NOMO-1 treated with dmso at 0.1 percent for 144 hours (cell line): ENCODE measurements around the gene WNK2.

ENCODE experiments used
- DNase-seq: peaks from one replicate; lab custom pipeline; 2025; ENCODE audit not compliant: unreplicated experiment; lab: John Stamatoyannopoulos, UW

The WNK2 gene

DNA sequence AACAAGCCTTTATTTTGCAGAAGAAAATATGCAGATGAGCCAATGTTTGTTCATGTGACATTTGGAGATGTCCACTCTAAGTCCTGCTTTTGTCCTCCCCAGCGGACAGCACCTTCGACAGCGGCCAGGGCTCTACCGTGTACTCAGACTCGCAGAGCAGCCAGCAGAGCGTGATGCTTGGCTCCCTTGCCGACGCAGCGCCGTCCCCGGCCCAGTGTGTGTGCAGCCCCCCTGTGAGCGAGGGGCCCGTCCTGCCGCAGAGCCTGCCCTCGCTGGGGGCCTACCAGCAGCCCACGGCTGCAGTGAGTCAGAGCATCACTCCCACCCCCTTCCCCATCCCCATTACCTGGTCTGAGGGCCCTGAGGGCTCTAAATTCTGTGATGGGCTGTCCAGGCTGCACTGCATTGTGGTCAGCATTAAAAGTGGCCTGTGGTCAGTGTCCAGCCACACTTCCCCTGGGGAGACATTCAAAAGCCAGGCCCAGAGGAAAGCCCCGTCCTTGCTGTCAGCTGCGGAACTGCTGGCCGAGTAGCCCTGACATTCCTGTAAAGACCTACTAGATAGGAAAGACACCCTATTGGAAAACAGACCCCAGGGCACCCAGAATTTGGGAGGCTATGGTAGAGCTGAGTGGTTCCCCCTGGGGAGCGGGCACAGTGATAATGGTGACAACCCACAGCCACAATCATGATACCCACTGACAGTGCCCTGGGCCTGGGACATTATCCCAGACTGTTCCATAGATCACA is 69.0 kb downstream of the WNK2 start:
- DNase-seq, result no peak

- DNase-seq, result no peak
Observed at GRCh38 chr9:93253633-93254032, 69.7 kb downstream of the WNK2 start.

DNA sequence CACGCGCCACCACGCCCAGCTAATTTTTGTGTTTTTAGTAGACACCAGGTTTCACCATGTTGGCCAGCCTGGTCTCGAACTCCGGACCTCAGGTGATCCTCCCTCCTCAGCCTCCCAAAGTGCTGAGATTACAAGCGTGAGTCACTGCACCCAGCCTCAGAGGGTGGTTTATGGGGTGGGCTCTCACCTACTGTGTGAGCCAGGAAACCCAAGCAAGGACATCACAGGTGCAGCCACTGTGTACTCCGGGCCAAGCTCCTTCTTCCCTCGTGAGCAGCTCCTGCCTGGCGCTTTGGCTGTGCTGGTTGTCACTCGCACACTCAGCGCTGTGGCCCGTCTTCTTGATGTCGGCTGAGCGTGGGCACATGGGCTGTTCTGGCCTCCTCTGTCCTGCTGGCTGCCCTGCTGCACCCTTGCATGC is 70.1 kb downstream of the WNK2 start:
- DNase-seq, result no peak

- DNase-seq, result no peak
Observed at GRCh38 chr9:93254806-93255493, 71.0 kb downstream of the WNK2 start.

GRCh38 chr9:93255494-93255867 is 71.5 kb downstream of the WNK2 start:
- DNase-seq, result no peak

GRCh38 chr9:93255994-93256877 is 72.3 kb downstream of the WNK2 start:
- DNase-seq, result no peak

DNA sequence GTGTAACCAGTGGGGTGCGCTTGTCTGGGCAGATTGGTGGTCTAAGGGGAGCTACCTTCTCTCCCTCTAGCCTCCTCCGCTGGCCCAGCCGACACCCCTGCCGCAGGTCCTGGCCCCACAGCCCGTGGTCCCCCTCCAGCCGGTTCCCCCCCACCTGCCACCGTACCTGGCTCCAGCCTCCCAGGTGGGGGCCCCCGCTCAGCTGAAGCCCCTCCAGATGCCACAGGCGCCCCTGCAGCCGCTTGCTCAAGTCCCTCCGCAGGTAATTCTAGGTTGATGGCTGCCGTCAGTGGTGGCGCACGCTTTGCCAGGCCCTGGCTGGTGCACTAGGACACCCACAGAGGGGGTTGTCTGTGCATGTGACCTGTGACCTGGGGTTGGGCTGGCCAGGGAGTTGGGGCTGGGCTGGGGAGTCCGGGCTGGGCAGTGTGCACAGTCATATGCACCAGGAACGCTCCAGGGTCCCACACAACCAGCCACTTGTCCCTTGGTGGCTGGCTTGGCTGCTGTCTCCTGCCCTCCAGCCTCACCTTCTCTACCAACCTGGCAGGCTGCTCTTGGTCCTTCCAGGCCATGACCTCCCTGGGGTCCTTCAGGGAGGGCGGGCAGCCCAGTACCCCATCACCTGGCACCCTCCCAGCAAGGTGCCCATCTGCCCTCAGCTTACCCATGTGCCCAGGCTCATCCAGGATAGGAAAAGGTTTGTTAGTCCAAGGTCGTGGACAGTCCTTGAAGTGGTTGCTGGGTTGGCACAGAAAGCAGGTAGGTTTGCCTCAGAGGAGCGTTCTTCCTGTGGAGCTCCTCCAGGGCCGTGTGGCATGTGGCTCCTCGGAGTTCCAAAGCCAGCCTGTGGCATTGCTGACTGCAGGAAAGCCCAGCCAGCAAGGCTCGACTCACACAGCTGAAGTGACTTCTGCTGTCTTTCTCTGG is 73.2 kb downstream of the WNK2 start:
- DNase-seq, result no peak

- no peak for DNase-seq
Observed at GRCh38 chr9:93257808-93258331, 73.9 kb downstream of the WNK2 start.

DNA sequence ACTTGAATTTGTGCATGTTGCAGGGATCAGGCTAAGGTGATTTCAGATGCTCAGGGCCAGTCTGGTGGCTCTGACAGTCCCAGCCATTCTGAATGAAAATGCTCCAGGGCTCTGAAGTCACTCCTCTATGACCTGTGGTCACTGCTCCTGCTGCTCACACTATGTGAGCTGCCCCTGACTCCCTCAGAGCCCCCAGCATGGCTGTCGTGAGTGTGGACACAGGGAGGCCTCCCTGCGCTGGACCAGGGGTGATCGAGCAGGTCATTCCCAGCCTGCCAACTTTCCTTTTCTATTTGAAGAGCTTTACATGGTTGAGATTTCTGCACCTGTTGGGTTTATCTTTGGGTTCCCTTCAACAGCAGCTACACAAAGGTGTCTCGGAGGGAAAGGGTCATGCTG is 74.5 kb downstream of the WNK2 start:
- DNase-seq, result no peak

DNA sequence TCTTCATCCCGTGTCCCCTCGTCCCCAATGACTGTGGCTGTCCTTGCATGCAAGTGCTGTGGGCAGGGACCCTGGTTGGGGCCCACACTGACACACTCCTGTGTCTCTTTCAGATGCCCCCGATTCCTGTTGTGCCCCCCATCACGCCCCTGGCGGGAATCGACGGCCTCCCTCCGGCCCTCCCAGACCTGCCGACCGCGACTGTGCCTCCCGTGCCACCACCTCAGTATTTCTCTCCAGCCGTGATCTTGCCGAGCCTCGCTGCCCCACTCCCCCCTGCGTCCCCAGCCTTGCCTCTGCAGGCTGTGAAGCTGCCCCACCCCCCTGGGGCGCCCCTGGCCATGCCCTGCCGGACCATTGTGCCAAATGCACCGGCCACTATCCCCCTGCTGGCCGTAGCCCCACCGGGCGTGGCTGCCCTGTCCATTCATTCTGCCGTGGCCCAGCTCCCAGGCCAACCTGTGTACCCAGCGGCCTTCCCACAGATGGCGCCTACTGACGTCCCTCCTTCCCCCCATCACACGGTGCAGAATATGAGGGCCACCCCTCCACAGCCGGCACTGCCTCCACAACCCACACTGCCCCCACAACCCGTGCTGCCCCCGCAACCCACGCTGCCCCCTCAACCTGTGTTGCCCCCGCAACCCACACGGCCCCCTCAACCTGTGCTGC is 75.0 kb downstream of the WNK2 start:
- no peak for DNase-seq

- DNase-seq, result no peak
Observed at GRCh38 chr9:93259490-93260262, 75.7 kb downstream of the WNK2 start.

GRCh38 chr9:93260263-93261066 is 76.5 kb downstream of the WNK2 start:
- DNase-seq, result no peak

DNA sequence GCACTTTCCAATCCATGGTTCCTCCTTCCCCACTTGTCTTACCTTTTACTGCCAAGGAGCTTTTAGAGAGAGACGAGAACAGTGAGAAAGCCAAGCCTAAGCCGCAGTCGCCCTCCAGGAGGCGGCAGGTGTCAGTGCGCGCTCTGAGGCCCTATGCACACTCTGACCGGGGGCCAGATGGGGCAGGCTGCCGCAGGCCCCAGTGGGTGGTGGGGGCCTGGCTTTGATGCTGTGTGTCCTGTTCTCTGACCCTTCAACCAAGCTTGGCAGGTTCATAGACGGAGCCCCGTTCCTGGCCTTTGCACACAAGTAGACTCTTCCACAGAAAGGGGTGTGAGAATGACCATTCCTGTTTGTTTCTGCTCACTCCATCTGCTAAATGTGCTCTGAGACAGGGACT is 77.3 kb downstream of the WNK2 start:
- DNase-seq, result no peak

GRCh38 chr9:93261735-93262523 is 78.0 kb downstream of the WNK2 start:
- DNase-seq, result no peak

DNA sequence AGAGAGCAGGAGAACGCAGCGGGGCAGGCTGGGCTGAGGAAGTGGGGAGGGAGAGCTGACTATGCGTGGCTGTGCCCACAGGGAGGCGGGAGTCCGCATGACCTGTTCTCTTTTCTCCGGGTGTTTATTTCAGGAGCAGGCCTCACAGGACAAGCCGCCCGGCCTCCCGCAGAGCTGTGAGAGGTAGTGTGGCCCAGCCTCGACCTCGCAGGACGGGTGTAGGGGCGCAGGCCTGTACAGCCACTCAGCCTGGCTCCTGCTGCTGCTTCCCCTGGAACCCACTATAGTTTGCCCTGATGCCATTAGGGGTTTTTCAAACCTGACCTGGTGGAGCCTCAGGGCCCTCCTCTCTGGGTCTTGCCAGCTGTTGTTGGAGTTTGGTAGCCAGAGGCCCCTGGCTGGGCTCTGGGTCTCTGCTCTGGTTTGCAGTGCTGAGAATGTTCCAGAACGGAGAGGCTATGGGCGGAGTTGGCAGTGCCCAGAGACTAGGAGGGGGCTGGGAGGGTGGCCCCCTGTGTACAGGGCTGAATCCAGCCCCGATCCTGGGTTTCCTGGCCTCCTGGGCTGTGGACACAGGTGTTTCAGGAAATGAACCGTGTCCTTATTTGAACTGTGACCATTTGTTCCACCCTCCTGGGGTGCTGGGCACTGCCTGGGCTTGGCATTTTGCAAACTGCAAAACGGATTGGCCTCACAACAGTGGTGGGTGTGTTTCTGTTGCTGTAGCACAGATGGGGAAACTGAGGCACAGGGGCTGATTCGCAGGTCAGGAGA is 78.8 kb downstream of the WNK2 start:
- DNase-seq, result no peak

- no peak for DNase-seq
Observed at GRCh38 chr9:93263334-93264229, 79.6 kb downstream of the WNK2 start.
